Fibroblast of skin of right biceps (primary cell): Measurements from ENCODE around the gene SLC4A3.

Experiments used
- DNase-seq: peaks from one replicate; pipeline ENCODE4 v3.0.0-alpha.2; 2013

Gene SLC4A3

GRCh38 chr2:219614076-219614860 is 13.2 kb upstream of the SLC4A3 start:
- DNase-seq, result no peak

- DNase-seq, result no peak
Observed at GRCh38 chr2:219615036-219615435, 12.4 kb upstream of the SLC4A3 start.

GRCh38 chr2:219615894-219616293 is 11.5 kb upstream of the SLC4A3 start:
- no peak for DNase-seq

- no peak for DNase-seq
Observed at GRCh38 chr2:219616550-219616949, 10.9 kb upstream of the SLC4A3 start.

GRCh38 chr2:219618733-219619122 is 8.7 kb upstream of the SLC4A3 start:
- DNase-seq, result no peak

- DNase-seq, result no peak
Observed at GRCh38 chr2:219619235-219619634, 8.2 kb upstream of the SLC4A3 start.

GRCh38 chr2:219620546-219620945 is 6.9 kb upstream of the SLC4A3 start:
- DNase-seq, result no peak

GRCh38 chr2:219621935-219622334 is 5.5 kb upstream of the SLC4A3 start:
- no peak for DNase-seq

- no peak for DNase-seq
Observed at GRCh38 chr2:219622472-219622871, 5.0 kb upstream of the SLC4A3 start.

GRCh38 chr2:219624565-219624964 is 2.9 kb upstream of the SLC4A3 start:
- DNase-seq, result no peak

- DNase-seq, result no peak
Observed at GRCh38 chr2:219625179-219625578, 2.3 kb upstream of the SLC4A3 start.

- no peak for DNase-seq
Observed at GRCh38 chr2:219626540-219626939, 890 bp upstream of the SLC4A3 start.

- no peak for DNase-seq
Observed at GRCh38 chr2:219628235-219628985, 980 bp downstream of the SLC4A3 start.

- DNase-seq, result no peak
Observed at GRCh38 chr2:219628986-219629901, 1.8 kb downstream of the SLC4A3 start.

- no peak for DNase-seq
Observed at GRCh38 chr2:219629976-219630695, 2.7 kb downstream of the SLC4A3 start.

- DNase-seq, result no peak
Observed at GRCh38 chr2:219630770-219631405, 3.5 kb downstream of the SLC4A3 start.

- no peak for DNase-seq
Observed at GRCh38 chr2:219631406-219631891, 4.0 kb downstream of the SLC4A3 start.

GRCh38 chr2:219631904-219632759 is 4.7 kb downstream of the SLC4A3 start:
- DNase-seq, result no peak

- DNase-seq, result no peak
Observed at GRCh38 chr2:219632760-219633105, 5.3 kb downstream of the SLC4A3 start.

- no peak for DNase-seq
Observed at GRCh38 chr2:219633276-219634065, 6.0 kb downstream of the SLC4A3 start.
